GM21619 (cell line): Measurements from ENCODE around the gene LRP2.

Source experiments
- ATAC-seq: cut with Tn5 transposase; IDR thresholded peaks from one replicate; pipeline ENCODE4 v1.9.1; 2021; ENCODE audit not compliant: unreplicated experiment

The LRP2 gene

DNA sequence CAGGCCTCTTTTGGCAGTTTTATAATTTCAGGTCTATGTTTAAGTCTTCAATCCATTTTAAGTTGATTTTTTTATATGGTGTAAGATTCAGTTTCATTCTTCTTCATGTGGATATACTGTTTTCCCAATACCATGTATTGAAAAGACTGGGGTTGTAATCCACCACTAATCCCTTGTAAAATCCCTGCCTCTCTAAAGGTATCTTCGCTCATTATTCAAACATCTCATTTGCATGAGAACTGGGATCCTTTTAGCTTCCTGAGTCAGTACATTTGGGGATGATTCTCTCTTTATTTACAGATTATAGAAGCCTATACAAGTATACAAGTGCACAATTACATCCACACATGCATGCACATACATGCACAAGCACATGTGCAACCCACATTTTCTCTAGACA lies 267.7 kb downstream of the LRP2 start:
- no peak for ATAC-seq

DNA sequence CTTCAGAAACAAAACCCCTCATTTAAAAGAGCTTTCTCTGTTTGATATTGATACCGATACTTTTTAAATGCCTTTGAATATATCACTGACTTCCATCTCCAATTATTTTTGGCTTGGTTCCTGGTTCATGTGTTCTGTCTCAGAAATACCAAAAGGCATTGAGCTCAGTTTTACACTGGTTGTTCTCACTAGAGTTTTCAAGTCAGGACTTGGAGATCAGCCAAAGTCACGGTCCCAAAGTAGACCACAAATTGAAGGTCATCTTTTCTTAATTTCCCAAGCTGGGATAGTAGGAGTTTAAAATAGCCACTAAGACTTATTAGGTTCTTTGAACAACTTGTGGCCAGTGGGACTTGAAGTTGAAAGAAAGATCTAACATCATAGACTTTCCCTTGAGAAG lies 268.8 kb downstream of the LRP2 start:
- ATAC-seq: no peak

DNA sequence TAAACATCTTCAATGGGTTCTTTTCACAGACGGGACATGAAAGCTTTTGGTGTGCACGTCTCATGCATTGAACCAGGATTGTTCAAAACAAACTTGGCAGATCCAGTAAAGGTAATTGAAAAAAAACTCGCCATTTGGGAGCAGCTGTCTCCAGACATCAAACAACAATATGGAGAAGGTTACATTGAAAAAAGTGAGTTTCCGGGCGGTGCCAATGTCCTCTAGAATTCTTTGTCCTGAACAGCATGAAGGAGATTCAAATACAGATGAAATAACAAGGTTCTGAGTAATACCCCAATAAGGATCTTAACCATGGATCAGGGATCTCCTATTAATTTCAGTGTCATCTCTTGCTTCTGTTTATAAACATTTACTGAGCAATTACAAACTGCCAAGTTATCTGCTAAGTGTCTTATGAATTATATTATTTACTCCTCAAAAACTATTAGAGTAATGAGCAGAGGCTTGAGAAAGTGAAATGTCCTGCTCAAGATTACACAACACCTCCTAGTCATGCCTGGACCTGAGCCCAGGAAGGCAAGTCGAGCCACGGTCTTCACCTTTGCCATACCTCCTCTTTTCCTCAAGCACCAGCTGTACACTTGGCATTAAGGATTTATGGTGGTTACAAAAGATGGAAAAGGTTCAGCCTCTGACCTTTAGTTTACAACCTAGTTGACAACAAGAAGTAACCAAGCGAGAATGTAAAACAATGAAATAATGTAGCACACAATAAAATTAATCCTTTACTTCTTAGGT lies 270.4 kb downstream of the LRP2 start:
- no peak for ATAC-seq

DNA sequence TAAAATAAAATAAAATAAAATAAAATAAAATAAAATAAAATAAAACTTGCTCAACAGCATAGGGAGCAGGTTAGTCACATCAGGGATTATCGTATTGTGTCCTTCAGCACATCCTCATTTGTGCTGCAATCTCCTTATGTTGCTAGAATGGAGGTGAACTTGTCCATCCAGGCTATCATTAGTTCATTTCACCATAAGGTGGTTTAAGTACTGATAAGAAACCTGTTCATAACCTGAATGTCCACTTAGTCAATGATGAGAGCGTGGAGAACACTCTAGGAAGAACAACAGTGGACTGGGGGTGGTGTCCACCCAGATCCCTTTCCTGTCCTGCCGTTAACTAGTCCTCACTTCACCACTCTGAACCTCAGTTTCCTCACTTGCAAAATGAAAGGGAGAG lies 271.1 kb downstream of the LRP2 start:
- no peak for ATAC-seq

DNA sequence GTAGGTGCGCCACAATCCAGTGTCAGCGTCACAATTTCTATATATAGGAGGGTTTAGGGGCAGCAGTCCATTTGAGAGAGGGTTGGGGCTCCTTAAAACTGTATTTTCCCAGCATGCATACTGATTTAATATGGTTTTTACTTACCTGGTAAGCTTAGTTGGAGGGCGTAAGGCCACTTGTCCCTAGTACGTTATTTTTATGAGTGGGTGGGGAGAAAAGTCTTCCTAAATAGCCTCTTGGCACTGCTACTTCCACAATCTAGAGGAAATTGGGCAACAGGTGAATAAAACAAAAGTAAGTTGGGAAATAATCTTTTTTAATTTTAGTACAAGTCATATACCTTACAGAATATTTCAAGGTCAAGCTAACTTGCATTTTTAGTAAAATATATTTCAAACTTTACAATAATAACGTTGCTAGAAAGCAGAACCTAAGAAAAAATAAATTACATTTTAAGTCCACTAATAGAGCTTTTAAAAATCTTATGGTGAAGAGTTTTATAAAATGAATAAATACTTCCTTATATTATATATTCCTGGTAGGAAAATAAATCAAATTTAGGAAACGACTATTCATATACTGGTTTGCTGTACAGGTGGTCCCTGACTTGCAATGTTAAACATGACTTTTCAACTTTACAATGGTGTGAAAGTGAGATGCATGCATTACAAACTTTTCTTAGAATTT lies 272.1 kb downstream of the LRP2 start:
- no peak for ATAC-seq

DNA sequence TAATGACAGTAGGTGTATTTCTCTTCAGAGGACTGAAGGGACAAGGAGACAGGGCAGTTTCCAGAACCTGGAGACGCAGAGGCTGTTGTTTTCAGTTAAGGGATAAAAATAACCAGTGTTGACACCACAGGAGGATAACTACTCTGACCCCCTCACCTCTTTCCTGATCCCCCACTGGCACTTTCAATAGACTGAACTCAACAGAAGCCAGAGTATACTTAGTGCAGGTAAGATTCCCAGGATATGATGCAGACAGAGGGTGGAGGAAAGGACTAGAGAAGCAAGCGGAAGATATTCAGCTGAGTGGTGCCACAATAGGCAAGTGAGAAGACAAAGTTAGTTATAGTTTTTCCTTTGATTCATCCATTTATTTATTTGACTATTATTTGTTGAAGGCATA lies 273.2 kb downstream of the LRP2 start:
- no peak for ATAC-seq

DNA sequence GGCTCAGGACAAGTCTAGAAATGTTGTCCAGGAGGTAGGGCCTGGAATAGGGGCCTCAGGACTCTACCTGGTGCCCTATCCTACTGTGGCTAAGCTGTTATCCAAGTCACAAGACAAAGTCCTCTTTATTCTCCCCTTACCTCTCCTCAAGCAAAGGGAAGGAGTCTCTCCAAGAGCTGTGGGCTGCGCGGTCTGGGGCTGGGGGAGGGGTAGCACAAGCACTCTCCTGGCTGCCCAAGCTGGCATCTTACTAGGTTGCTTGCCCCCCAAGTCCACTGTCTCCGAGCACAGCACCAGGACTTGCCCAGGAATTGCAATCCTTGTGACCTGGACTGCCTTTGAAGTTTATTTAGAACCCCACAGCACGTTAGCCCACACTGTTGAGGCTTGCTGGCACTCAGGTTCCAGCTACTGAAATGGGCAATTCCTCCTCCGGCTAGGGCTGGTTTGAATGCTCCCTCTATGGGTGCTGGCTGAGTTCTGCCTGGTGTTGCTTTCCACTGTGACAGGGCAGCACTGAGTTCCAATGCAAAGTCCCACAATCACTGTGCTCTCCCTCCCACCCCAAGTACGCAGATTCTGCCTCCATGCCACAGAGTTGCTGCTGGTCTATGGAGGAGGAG lies 274.5 kb downstream of the LRP2 start:
- ATAC-seq: no peak

DNA sequence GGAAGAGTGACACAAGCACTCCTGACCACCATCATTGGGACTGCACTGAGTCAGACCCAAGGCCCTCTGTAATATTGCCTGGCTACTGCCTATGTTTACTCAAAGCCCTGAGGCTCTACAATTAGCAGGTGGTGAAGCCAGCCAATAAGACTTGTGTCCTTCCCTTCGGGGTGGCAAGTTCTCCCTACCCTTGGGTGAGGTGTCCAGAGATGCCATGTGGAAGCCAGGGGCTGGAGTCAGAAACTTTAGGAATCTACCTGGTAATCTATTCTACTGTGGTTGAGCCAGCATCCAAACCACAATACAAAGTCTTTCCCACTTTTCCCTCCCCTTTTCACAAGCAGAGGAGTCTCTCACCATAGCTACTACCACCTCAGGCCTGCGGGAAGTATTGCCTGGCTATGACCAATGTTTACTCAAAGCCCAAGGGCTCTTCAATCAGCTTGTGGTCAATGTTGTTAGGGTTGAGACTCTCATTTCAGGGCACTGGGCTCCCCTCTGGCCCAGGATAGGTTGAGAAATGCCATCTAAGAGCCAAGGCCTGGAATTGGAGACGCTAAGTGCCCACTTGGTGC lies 275.4 kb downstream of the LRP2 start:
- ATAC-seq: no peak

DNA sequence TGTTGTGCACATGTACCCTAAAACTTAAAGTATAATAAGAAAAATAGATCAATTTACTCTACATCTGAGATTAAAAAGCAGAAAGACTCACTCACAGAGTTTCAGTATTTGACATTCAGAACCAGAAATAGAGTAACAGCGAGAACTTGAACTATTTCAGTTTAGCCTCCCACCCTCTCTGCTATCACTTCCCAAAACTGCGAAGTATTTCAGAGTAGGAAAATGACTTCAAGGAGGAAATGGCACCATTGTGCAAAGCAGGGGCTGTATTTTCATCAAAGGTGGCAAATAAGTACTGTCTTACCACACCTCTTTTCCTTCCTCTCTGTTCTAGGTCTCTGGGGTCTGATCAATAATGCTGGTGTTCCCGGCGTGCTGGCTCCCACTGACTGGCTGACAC lies 279.3 kb downstream of the LRP2 start:
- ATAC-seq: peak; percentile 53

DNA sequence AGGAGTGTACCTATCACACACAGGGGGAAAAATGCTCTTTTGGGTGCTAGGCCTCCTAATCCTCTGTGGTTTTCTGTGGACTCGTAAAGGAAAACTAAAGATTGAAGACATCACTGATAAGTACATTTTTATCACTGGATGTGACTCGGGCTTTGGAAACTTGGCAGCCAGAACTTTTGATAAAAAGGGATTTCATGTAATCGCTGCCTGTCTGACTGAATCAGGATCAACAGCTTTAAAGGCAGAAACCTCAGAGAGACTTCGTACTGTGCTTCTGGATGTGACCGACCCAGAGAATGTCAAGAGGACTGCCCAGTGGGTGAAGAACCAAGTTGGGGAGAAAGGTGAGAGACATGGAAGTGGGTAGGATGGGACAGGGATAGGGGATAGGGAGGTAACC lies 280.8 kb downstream of the LRP2 start:
- no peak for ATAC-seq

DNA sequence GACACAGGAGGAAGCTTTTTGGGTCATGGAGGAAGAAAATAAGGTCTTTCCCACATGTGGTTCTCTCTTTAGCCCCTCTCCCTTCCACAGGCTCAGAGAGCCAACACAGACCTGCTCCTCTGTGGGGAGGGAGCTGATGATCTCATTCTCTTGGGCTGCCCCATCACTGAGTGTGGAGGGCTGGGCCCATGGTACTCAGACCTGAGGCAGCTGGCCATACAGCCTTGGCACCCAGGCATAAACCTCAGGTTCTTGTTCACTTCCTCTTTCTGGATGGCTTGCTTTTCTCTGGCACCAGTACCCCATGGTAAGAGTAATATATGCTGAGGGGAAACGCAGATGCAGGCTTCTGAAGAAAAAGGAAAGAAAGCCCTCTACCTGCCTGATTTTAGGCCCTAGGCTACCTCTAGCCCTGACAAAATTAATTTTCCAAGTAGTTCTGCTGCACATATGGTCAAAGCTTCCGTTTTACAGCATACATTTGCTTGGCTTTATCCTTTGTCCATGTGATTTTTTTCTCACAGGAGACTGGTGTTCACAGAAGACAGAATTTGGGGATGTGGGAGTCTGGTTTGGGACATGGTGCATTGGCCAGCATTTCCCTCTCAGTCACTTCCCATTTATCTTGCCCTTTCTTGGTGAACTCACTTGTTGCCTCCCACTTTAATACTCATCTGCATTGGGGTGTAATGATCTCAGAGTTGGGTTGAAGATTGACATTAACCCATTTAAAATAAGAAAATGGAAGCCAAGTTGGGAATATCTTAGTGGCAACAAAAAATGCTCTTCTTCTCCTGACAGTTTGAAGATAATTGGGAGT lies 281.9 kb downstream of the LRP2 start:
- peak; percentile 71 for ATAC-seq

DNA sequence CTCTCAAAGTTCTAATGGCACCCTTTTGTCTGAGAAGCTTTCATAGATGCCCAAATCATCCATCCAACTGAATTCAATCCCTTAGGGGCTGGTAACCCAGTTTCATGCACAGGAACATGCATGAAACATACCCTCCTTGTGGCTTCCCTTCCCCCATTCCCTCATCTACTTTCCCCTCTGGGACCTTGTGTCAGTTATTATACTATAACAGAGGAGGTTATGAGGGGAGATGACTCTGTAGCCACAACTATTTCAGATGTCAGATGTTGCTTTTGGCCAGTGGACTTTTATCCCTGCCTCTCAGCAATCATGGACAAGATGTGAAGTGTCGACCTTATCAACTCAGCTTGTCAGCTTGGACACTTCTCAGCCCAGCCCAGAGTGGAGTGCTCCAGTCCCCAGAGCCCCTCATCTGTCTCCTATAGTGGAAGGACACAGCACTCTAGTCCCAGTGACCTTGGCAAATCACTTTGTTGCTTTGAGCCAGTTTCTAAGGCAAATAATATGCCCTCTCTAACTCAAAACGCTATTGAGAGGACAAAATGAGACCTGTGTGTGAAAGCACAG lies 284.6 kb downstream of the LRP2 start:
- no peak for ATAC-seq
